ENCODE data around the gene PITPNM3.

The PITPNM3 gene

GRCh38 chr17:6509031-6509771 is 47.2 kb downstream of the PITPNM3 start:
- ChIA-PET CTCF (interaction anchor here (1.5 to 2.1 kb wide), 2 partner anchors 36 to 37 kb away, joined by 3 to 9 read pairs; no protein-coding TSS in a partner anchor), POLR2A (interaction anchor here (1.0 kb wide), 1 partner anchor 15 kb away, joined by 3 read pairs; no protein-coding TSS in a partner anchor)
- no peak overlapping the region for H3K4me3 ChIP-seq (ENCODE audit: low read depth, low read length)
- no peak for TF ChIP-seq CTCF (IDR thresholded peaks at IDR 0.05; ENCODE audit: insufficient read depth, low read length, missing control alignments)
- DNase-seq (ENCODE audit: low read depth, low spot score) = no peak

GRCh38 chr17:6508519-6509030 is 47.8 kb downstream of the PITPNM3 start:
- CTCF ChIA-PET = interaction anchor here (2.1 kb wide), 1 partner anchor 35 kb away, joined by 9 read pairs; no protein-coding TSS in a partner anchor
- POLR2A ChIA-PET = no interaction called here
- H3K4me3 ChIP-seq (ENCODE audit: low read depth, low read length) = no peak overlapping the region
- TF ChIP-seq CTCF (IDR thresholded peaks at IDR 0.05; ENCODE audit: insufficient read depth, low read length, missing control alignments) = no peak
- no peak for DNase-seq (ENCODE audit: low read depth, low spot score)

GRCh38 chr17:6508016-6508415 is 48.3 kb downstream of the PITPNM3 start:
- TF ChIP-seq CTCF (IDR thresholded peaks at IDR 0.05; ENCODE audit: insufficient read depth, low read length, missing control alignments) = no peak
- ChIA-PET POLR2A (no interaction called here), CTCF (no interaction called here)
- DNase-seq (ENCODE audit: low read depth, low spot score) = no peak
- no peak overlapping the region for H3K4me3 ChIP-seq (ENCODE audit: low read depth, low read length)

GRCh38 chr17:6507535-6507934 is 48.8 kb downstream of the PITPNM3 start:
- DNase-seq (ENCODE audit: low read depth, low spot score) = peak; percentile 29
- TF ChIP-seq CTCF (IDR thresholded peaks at IDR 0.05; ENCODE audit: insufficient read depth, low read length, missing control alignments) = no peak
- POLR2A ChIA-PET = no interaction called here
- CTCF ChIA-PET = interaction anchor here (1.6 kb wide), 1 partner anchor 15 kb away, joined by 4 read pairs; no protein-coding TSS in a partner anchor
- H3K4me3 ChIP-seq (ENCODE audit: low read depth, low read length) = no peak overlapping the region

- no peak overlapping the region for H3K4me3 ChIP-seq (ENCODE audit: low read depth, low read length)
- no peak for DNase-seq (ENCODE audit: low read depth, low spot score)
- CTCF ChIA-PET = interaction anchor here (1.6 kb wide), 1 partner anchor 14 kb away, joined by 4 read pairs; no protein-coding TSS in a partner anchor
- TF ChIP-seq CTCF (IDR thresholded peaks at IDR 0.05; ENCODE audit: insufficient read depth, low read length, missing control alignments) = no peak
- POLR2A ChIA-PET = no interaction called here
Observed at GRCh38 chr17:6506679-6507231, 49.6 kb downstream of the PITPNM3 start.
